Ascending aorta (tissue), 2 donors: ENCODE measurements around the gene ITGA11. TPM values are rescaled to one million over a fixed set of nuclear protein-coding genes. Genes with fewer than 3 reads are reported as not detected.

ENCODE experiments used
- DNase-seq, 2 donors: peaks; one replicate each; pipeline ENCODE4 v3.0.0-alpha.2; 2019; ENCODE audit warnings: low spot score in 2 of 2
- H3K27ac ChIP-seq, 2 donors: fragments of 200-600 bp; sonication (generic); one replicate each; pipeline ENCODE4 v1.5.1; 2016 to 2017; ENCODE audit warnings: mild to moderate bottlenecking in 1 of 2
- H3K27me3 ChIP-seq: fragments of 200-600 bp; sonication (generic); one replicate; pipeline ENCODE4 v1.5.1; 2017
- H3K36me3 ChIP-seq, 2 donors: fragments of 200-600 bp; sonication (generic); one replicate each; pipeline ENCODE4 v1.5.1; 2016
- H3K4me1 ChIP-seq, 2 donors: fragments of 200-600 bp; sonication (generic); one replicate each; pipeline ENCODE4 v1.5.1; 2016 to 2017; ENCODE audit warnings: mild to moderate bottlenecking in 1 of 2
- H3K4me3 ChIP-seq, 2 donors: fragments of 200-600 bp; sonication (generic); one replicate each; pipeline ENCODE4 v1.5.1; 2016 to 2017; ENCODE audit warnings: mild to moderate bottlenecking in 1 of 2
- H3K9me3 ChIP-seq, 2 donors: fragments of 200-600 bp; sonication (generic); one replicate each; pipeline ENCODE4 v1.5.1; 2016
- intact Hi-C: fragments of 100-400 bp; cut with DNase I; formaldehyde crosslinking; loops from one replicate; pipeline ENCODE4 v1.15.1; 2023
- total RNA-seq: library from RNA; depleted of rRNA; stranded (reverse); fragments of >200 nt; gene quantifications from one replicate; pipeline ENCODE4 v1.1.0, GENCODE V29; 2016
- TF ChIP-seq, protein P1 (sequence below), 3 experiments: fragments of 200-600 bp in 2 of 3; fragments of 450-650 bp in 1 of 3; sonication (generic) in 2 of 3; IDR thresholded peaks; one replicate each; pipeline ENCODE4 v1.5.1; 2016 to 2019; ENCODE audit warnings: antibody characterized with exemption in 3 of 3, mild to moderate bottlenecking in 1 of 3, moderate library complexity in 1 of 3

The ITGA11 gene
- total RNA-seq, 1 donor from 2014 or later, result 136 TPM

DNA sequence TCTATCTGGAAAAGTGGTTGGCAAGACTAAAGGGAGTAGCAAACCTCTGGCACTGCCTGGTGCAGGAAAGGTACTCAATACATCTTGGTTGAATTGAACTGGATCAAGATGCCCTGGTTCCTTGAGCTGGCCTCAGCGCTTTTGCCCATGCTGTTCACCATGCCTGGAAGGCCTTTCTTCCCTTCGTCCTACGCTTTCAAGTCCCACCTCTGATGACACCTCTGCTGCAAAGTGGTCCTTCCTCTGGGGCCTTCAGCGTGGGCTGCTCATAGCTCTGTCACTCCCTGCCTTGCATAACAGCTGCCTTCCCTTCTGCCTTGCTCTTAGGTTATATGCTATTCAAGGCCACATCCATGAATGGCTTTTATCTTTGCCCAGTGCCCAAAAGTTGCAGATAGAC lies 23.0 kb downstream of the ITGA11 start:
- peaks cover 10 to 39% of the 10 kb centered on the region in 2 donors for H3K4me1 ChIP-seq
- H3K9me3 ChIP-seq, result no peaks in the 10 kb centered on the region
- peak in 1 of 2 donors; percentile 41 for DNase-seq

DNA sequence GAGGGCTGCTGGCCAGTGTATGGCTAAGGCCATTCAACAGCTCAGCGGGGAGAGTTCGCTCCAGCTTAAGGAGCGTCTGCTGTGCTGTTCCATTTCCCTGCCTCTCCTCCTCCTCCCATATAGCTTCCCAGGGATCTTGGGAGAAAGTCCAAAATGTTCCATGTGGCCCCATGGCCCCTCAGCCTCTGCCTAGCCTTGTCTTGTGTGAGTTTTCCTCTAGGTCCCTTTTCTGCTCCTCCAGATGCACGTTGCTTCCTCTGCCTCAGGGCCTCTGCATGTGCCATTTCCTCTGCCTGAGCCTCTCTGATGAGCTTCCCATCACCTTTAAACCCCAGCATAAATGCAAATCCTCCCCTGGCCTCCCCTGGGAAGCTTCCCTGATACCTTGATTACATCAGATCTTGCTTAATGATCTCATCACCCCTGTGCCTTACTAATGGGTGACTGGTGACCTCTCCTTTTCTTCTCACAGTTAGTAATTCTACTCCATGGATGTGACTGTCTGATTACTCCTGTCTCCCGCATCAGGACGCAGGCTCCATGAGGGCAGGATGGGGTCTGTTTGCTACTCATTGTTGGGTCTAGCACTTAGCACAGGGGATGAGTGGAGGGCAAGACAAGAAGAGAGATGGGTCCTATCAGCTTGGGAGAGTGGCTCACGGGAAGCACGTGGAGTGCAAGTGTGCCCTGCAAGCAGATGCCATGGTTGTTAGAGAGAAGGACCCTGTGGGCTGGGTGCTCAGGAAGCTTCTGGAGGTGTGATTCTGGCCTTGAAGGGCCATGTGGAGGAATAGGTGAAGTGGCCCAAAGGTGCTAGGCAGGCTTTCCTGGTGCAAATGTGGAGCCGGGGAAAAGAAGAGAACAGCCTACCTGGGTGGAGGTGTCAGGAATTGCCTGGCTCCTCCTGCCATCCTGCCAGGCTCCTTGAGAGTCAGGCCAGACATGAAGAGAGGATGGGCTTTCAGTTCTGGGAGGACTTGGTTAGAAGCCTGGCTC lies 23.8 kb downstream of the ITGA11 start:
- Histone ChIP-seq H3K4me1 (peaks cover 10 to 35% of the 10 kb centered on the region in 2 donors), H3K27ac (peak overlapping the region; percentile 78 to 84)
- peak in 1 of 2 donors; percentile 50 for DNase-seq

More for the DNA sequence above, 23.0 kb downstream of the ITGA11 start:
- H3K27me3 ChIP-seq, result no peaks in the 10 kb centered on the region
- intact Hi-C loops, result no loop called here
- H3K27ac ChIP-seq, result peak overlapping the region; percentile 78 to 84
- H3K4me3 ChIP-seq, result no peak overlapping the region
- TF ChIP-seq, protein P1, sequence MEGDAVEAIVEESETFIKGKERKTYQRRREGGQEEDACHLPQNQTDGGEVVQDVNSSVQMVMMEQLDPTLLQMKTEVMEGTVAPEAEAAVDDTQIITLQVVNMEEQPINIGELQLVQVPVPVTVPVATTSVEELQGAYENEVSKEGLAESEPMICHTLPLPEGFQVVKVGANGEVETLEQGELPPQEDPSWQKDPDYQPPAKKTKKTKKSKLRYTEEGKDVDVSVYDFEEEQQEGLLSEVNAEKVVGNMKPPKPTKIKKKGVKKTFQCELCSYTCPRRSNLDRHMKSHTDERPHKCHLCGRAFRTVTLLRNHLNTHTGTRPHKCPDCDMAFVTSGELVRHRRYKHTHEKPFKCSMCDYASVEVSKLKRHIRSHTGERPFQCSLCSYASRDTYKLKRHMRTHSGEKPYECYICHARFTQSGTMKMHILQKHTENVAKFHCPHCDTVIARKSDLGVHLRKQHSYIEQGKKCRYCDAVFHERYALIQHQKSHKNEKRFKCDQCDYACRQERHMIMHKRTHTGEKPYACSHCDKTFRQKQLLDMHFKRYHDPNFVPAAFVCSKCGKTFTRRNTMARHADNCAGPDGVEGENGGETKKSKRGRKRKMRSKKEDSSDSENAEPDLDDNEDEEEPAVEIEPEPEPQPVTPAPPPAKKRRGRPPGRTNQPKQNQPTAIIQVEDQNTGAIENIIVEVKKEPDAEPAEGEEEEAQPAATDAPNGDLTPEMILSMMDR (IDR thresholded peaks at IDR 0.05), result no peak
- peaks cover 0 to 9% of the 10 kb centered on the region in 2 donors for H3K36me3 ChIP-seq

DNA sequence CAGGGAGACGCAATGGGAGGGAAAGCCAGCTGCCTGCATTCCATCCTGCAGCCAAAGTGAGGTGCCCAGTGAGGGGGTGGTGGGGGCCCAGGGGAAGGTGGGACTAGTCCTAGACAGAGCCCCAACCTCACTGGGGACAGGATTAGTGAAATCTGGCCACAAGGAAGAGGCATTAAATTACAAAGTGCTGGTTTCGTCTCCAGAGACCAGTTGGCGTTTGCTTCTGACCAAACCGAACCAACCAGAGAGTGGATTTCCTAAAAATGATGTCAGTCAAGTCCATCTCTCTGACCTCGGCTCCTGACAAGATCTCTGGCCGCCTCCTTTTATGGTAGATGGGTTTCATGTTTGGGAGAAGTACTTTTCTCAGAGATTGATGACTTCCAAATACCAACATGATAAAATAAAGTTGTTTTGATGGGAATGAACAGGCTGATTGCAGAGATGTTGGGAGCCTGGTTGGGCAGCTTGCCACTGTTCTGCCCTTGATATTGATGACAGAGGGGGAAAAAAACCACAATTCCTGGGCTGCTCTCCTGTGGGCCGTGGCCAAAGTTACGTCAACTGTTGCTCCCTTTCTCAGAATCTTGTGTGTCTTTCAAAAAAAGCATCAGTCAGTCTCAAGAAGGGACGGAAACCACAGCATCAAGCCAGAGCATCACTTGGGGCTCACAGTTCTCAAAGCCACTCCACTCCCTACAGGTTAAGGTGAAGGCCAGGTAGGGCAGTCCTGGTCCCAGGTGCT lies 24.6 kb downstream of the ITGA11 start:
- Histone ChIP-seq H3K27me3 (no peaks in the 10 kb centered on the region), H3K27ac (peak overlapping the region; percentile 78 to 84), H3K9me3 (no peaks in the 10 kb centered on the region), H3K36me3 (peaks cover 0 to 12% of the 10 kb centered on the region in 2 donors), H3K4me1 (peaks cover 10 to 34% of the 10 kb centered on the region in 2 donors), H3K4me3 (no peak overlapping the region)
- intact Hi-C loops, result no loop called here
- TF ChIP-seq, protein P1 (IDR thresholded peaks at IDR 0.05), result no peak
- DNase-seq, result peak in 1 of 2 donors; percentile 78

More for the DNA sequence above, 23.8 kb downstream of the ITGA11 start:
- TF ChIP-seq, protein P1 (IDR thresholded peaks at IDR 0.05), result no peak
- intact Hi-C loops, result no loop called here
- no peak overlapping the region for H3K4me3 ChIP-seq
- H3K27me3 ChIP-seq, result no peaks in the 10 kb centered on the region
- no peaks in the 10 kb centered on the region for H3K9me3 ChIP-seq
- H3K36me3 ChIP-seq, result peaks cover 0 to 3% of the 10 kb centered on the region in 2 donors

DNA sequence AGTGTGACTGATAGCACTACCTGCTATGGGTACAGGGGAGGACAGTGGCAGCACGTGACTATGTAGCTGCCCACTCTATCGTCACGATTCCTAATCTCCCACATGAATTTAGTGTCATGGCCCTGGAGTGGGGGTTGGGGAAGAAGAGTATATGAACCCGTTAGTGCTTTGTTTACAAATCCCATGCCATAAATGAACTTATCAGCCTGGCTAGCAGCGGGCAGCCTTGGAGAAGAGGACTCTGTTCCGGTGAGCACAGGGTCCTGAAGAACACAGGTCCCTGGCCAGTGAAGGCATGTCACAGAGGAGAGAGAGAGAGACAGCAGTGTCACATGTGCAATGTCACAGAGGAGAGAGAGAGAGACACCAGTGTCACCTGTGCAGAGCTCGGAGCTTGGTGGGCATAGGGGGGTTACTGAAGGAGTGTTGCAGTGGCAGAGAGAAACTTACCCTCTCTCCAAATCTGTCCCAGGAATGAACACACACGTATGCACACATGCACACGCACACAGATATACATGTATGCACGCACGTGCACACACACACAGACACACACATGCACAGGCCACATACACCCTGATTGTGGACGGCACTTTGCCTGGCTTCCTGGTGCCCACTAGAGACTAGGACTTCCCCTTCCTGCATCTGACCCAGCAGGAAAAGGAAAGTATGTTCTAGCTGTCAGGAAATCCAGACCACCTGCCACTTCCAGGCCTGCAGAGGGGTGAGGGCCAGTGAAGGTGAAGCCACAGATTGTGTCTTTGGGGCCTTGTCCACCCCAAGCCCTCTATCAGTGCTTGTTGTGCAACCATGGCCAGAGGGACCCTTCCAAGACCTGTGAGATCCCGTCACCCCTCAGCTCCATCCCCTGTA lies 26.3 kb downstream of the ITGA11 start:
- intact Hi-C loops, result no loop called here
- H3K27ac ChIP-seq, result peak overlapping the region; percentile 45 to 61
- peaks cover 10 to 30% of the 10 kb centered on the region in 2 donors for H3K4me1 ChIP-seq
- TF ChIP-seq, protein P1 (IDR thresholded peaks at IDR 0.05), result no peak
- no peaks in the 10 kb centered on the region for H3K9me3 ChIP-seq
- H3K36me3 ChIP-seq, result peaks cover 4 to 12% of the 10 kb centered on the region in 2 donors
- H3K4me3 ChIP-seq, result no peak overlapping the region
- DNase-seq, result peak in 1 of 2 donors; percentile 58
- no peaks in the 10 kb centered on the region for H3K27me3 ChIP-seq
